HepG2 (cell line): ENCODE data around the gene FZD7. TPM values are rescaled to one million over a fixed set of nuclear protein-coding genes. Genes with fewer than 3 reads are reported as not detected.

Experiments
- ATAC-seq: fragments of 200-7000 bp; cut with Tn5 transposase; 3 replicates; pipeline ENCODE4 v1.9.1; 2020; ENCODE audit warnings: mild to moderate bottlenecking, moderate library complexity
- BruUV-seq: library from RNA; stranded (reverse); fragments of 400-500 nt; replicated peaks from 2 replicates; lab custom pipeline; 2021; lab: Mats Ljungman, UMichigan
- CTCF ChIA-PET: fragments of 300-600 bp; formaldehyde crosslinking; extraction: SDS; loops from one replicate; lab custom pipeline; 2021; ENCODE audit warnings: low total read pairs, inconsistent platforms, low intra/inter-chr PET ratio; lab: Yijun Ruan, JAX
- POLR2A ChIA-PET: fragments of 350-600 bp; sonication (Branson Sonifier 250); formaldehyde crosslinking; loops from one replicate; lab custom pipeline; 2020; ENCODE audit warnings: antibody characterized with exemption, inconsistent platforms; lab: Yijun Ruan, JAX
- DNase-seq: peaks from one replicate; pipeline ENCODE4 v3.0.0-alpha.2; 2015; ENCODE audit warnings: low spot score
- FAIRE-seq: peaks from 3 replicates; lab custom pipeline; 2011; peaks lifted over from hg19 to GRCh38; lab: Jason Lieb, UNC
- H2AFZ ChIP-seq: one replicate; pipeline ENCODE4 v1.6.1; 2011; ENCODE audit warnings: low read length, inconsistent platforms
- H3K27ac ChIP-seq: fragments of 300-600 bp; 3 replicates; pipeline ENCODE4 v1.8.0; 2011; ENCODE audit warnings: mixed run types, mild to moderate bottlenecking, mixed read lengths, low read length, inconsistent platforms; ENCODE audit not compliant: insufficient read depth; ENCODE audit errors: extremely low read length
- H3K27me3 ChIP-seq, 2 experiments: fragments of 200-600 bp in 1 of 2; 2 replicates in 1 of 2; 3 replicates in 1 of 2; pipeline versions ENCODE4 v1.6.0 to v1.8.0; 2011; ENCODE audit warnings: low read length in 2 of 2, mild to moderate bottlenecking in 2 of 2, moderate library complexity in 2 of 2, inconsistent platforms in 1 of 2; ENCODE audit not compliant: insufficient read depth in 2 of 2, control insufficient read depth in 1 of 2
- H3K36me3 ChIP-seq, 2 experiments: fragments of 200-600 bp in 1 of 2; replicated peaks in 1 of 2; 2 replicates in 1 of 2; 3 replicates in 1 of 2; pipeline versions ENCODE4 v1.5.1 to v1.8.0; 2011; ENCODE audit warnings: low read length in 2 of 2, inconsistent platforms in 1 of 2; ENCODE audit not compliant: insufficient read depth in 2 of 2, control insufficient read depth in 1 of 2
- H3K4me1 ChIP-seq: 2 replicates; pipeline ENCODE4 v1.5.1; 2012; ENCODE audit warnings: low read length, inconsistent platforms; ENCODE audit not compliant: insufficient read depth
- H3K4me2 ChIP-seq: 2 replicates; pipeline ENCODE4 v1.6.0; 2011; ENCODE audit warnings: low read depth, low read length, inconsistent platforms
- H3K4me3 ChIP-seq, 3 experiments: fragments of 200-600 bp in 1 of 3; sonication (generic), shearing (Covaris generic) in 1 of 3; replicated peaks in 1 of 3; 2 replicates each; pipeline ENCODE4 v1.5.1; 2011 to 2016; ENCODE audit warnings: low read length in 3 of 3, inconsistent platforms in 2 of 3, low read depth in 2 of 3, mild to moderate bottlenecking in 2 of 3, control low read depth in 1 of 3, mixed read lengths in 1 of 3; ENCODE audit not compliant: insufficient read depth in 1 of 3
- H3K79me2 ChIP-seq: one replicate; pipeline ENCODE4 v1.6.1; 2011; ENCODE audit warnings: low read length, inconsistent platforms; ENCODE audit not compliant: insufficient read depth
- H3K9ac ChIP-seq: 2 replicates; pipeline ENCODE4 v1.6.0; 2011; ENCODE audit warnings: mild to moderate bottlenecking, low read depth, low read length, inconsistent platforms; ENCODE audit not compliant: insufficient read depth
- H3K9me3 ChIP-seq: 2 replicates; pipeline ENCODE4 v1.5.1; 2012; ENCODE audit warnings: mild to moderate bottlenecking, low read length
- H4K20me1 ChIP-seq: 2 replicates; pipeline ENCODE4 v1.6.0; 2011; ENCODE audit warnings: inconsistent platforms, mild to moderate bottlenecking, low read length, moderate library complexity; ENCODE audit not compliant: insufficient read depth
- ATF3 ChIP-seq: sonication (generic); formaldehyde crosslinking; IDR thresholded peaks from 2 replicates; pipeline ENCODE4 v1.4.0; 2020; ENCODE audit warnings: missing genetic modification reagents
- HES4 ChIP-seq: sonication (generic); formaldehyde crosslinking; IDR thresholded peaks from 2 replicates; pipeline ENCODE4 v1.9.0; 2021; ENCODE audit warnings: mild to moderate bottlenecking, missing genetic modification reagents, borderline replicate concordance
- HMG20A ChIP-seq: IDR thresholded peaks from 2 replicates; pipeline ENCODE4 v1.6.1; 2016; ENCODE audit warnings: borderline replicate concordance
- HMGXB3 ChIP-seq: sonication (generic); formaldehyde crosslinking; IDR thresholded peaks from 2 replicates; pipeline ENCODE4 v1.4.0; 2020; ENCODE audit warnings: missing genetic modification reagents, borderline replicate concordance
- HNRNPK ChIP-seq: fragments of 200-400 bp; formaldehyde crosslinking; IDR thresholded peaks from 2 replicates; pipeline ENCODE4 v1.6.1; 2018; ENCODE audit warnings: low read length, low read depth, moderate library complexity, mild to moderate bottlenecking; ENCODE audit not compliant: poor library complexity, severe bottlenecking
- HOMEZ ChIP-seq: IDR thresholded peaks from 2 replicates; pipeline ENCODE4 v1.6.1; 2016; ENCODE audit warnings: low read depth
- MAF1 ChIP-seq: sonication (generic); formaldehyde crosslinking; IDR thresholded peaks from 2 replicates; pipeline ENCODE4 v1.5.0; 2020; ENCODE audit warnings: missing genetic modification reagents, borderline replicate concordance
- MAFG ChIP-seq: sonication (generic); formaldehyde crosslinking; IDR thresholded peaks from 2 replicates; pipeline ENCODE4 v1.5.1; 2020; ENCODE audit warnings: mild to moderate bottlenecking, missing genetic modification reagents
- MEIS1 ChIP-seq: sonication (generic); formaldehyde crosslinking; IDR thresholded peaks from 2 replicates; pipeline ENCODE4 v1.9.0; 2021; ENCODE audit warnings: mild to moderate bottlenecking, missing genetic modification reagents, moderate library complexity, borderline replicate concordance
- NFIC ChIP-seq: IDR thresholded peaks from 2 replicates; pipeline ENCODE4 v1.6.1; 2012; ENCODE audit warnings: mild to moderate bottlenecking, low read length, inconsistent platforms
- PCBP1 ChIP-seq: fragments of 200-400 bp; formaldehyde crosslinking; IDR thresholded peaks from 2 replicates; pipeline ENCODE4 v1.6.1; 2017; ENCODE audit warnings: mild to moderate bottlenecking, low read depth, low read length, borderline replicate concordance
- ZEB1 ChIP-seq: IDR thresholded peaks from 2 replicates; pipeline ENCODE4 v1.6.1; 2012; ENCODE audit warnings: mild to moderate bottlenecking, low read depth, inconsistent platforms; ENCODE audit not compliant: insufficient replicate concordance
- ZNF256 ChIP-seq: sonication (generic); formaldehyde crosslinking; conservative IDR thresholded peaks from 2 replicates; pipeline ENCODE4 v1.4.0; 2020; ENCODE audit warnings: missing genetic modification reagents
- ZNF451 ChIP-seq: sonication (generic); formaldehyde crosslinking; IDR thresholded peaks from 2 replicates; pipeline ENCODE4 v1.5.0; 2020; ENCODE audit warnings: mild to moderate bottlenecking, missing genetic modification reagents
- ZNF766 ChIP-seq: sonication (generic); formaldehyde crosslinking; IDR thresholded peaks from 2 replicates; pipeline ENCODE4 v1.5.0; 2020; ENCODE audit warnings: missing genetic modification reagents, borderline replicate concordance
- ZXDC ChIP-seq: sonication (generic); formaldehyde crosslinking; IDR thresholded peaks from 2 replicates; pipeline ENCODE4 v1.5.0; 2020; ENCODE audit warnings: mild to moderate bottlenecking, missing genetic modification reagents
- in situ Hi-C: cut with HindIII; loops from 2 replicates; pipeline ENCODE4 v1.10.0; 2017; ENCODE audit warnings: low pct_unique_long_range_greater_than_20kb; ENCODE audit not compliant: extremely low pct_ligation_motif_present
- intact Hi-C: fragments of 100-400 bp; cut with micrococcal nuclease; formaldehyde crosslinking; loops from one replicate; pipeline ENCODE4 v1.10.0; 2022; ENCODE audit not compliant: unreplicated experiment
- polyA plus RNA-seq, 8 experiments: library from polyadenylated mRNA; depleted of rRNA in 3 of 8; stranded (reverse) in 7 of 8; unstranded in 1 of 8; fragments of >200 nt; fragmentation: Illumina TruSeq in 4 of 8; extraction: Trizol in 4 of 8; gene quantifications; 2 replicates each; pipeline versions ENCODE4 v1.2.1 to v1.2.3, GENCODE V29; 2011 to 2016; ENCODE audit warnings: low read depth in 4 of 8, missing spikeins in 1 of 8, mixed read lengths in 1 of 8; ENCODE audit not compliant: insufficient read depth in 1 of 8
- total RNA-seq, 5 experiments: library from RNA; depleted of rRNA; stranded (reverse); fragments of >200 nt; fragmentation: Illumina TruSeq; extraction: Trizol; gene quantifications; 2 replicates each; pipeline ENCODE4 v1.2.3, GENCODE V29; 2016; ENCODE audit warnings: low read depth in 1 of 5

FZD7 gene
- total and polyA plus RNA-seq, 2 of the 13 experiments (the other 11 are each of a cell fraction or from before 2014, with no cell fraction given): 0.13 to 0.38 TPM

- DNase-seq (no peak), FAIRE-seq (no peak)
- intact Hi-C loops: no loop called here
- in situ Hi-C loops: no loop called here
- no peaks in the 10 kb centered on the region for H3K9me3 ChIP-seq
- no peaks in the 10 kb centered on the region for H3K36me3 ChIP-seq
- no peak overlapping the region for H3K27ac ChIP-seq
- H3K4me1 ChIP-seq: no peaks in the 10 kb centered on the region
- TF ChIP-seq ZXDC (CRISPR knock-in tag) (no peak), PCBP1 (0 out of 2 replicates have a peak, but pooled peaks have one; percentile 42), HMG20A (no peak), MEIS1 (CRISPR knock-in tag) (no peak), HMGXB3 (CRISPR knock-in tag) (no peak), ATF3 (no peak), MAF1 (CRISPR knock-in tag) (no peak), ZNF766 (CRISPR knock-in tag) (no peak), HES4 (CRISPR knock-in tag) (no peak), MAFG (no peak), NFIC (no peak), ZNF256 (CRISPR knock-in tag) (no peak), HOMEZ (CRISPR knock-in tag) (no peak), ZNF451 (CRISPR knock-in tag) (no peak), ZEB1 (no peak), HNRNPK (peak; percentile 75)
- TF ChIP-seq, all 625 proteins: peak for 2
- no peaks in the 10 kb centered on the region for H4K20me1 ChIP-seq
- no peak for ATAC-seq
- no peak overlapping the region for H3K4me2 ChIP-seq
- POLR2A ChIA-PET: no interaction called here
- H2AFZ ChIP-seq: no peak overlapping the region
- no TSS peak for BruUV-seq
- CTCF ChIA-PET: no interaction called here
- H3K27me3 ChIP-seq: peaks cover 2 to 3% of the 10 kb centered on the region in 2 experiments; a peak in 2 of 5 replicates
- no peaks in the 10 kb centered on the region for H3K79me2 ChIP-seq
- no peak overlapping the region for H3K9ac ChIP-seq
- no peak overlapping the region for H3K4me3 ChIP-seq
Measured at GRCh38 chr2:202050652-202051051, 17.0 kb downstream of the FZD7 start.
